ENCODE data around the gene PHF13. TPM values are rescaled to one million over a fixed set of nuclear protein-coding genes. Genes with fewer than 3 reads are reported as not detected.
A peak's percentile ranks its signal among the peaks of the same experiment; 100 is the strongest.

Gene PHF13
- total and polyA plus RNA-seq, 9 of the 15 experiments (the other 6 are each of a cell fraction or from before 2014, with no cell fraction given) = 1.8 to 36.1 (median 11.7) TPM

DNA sequence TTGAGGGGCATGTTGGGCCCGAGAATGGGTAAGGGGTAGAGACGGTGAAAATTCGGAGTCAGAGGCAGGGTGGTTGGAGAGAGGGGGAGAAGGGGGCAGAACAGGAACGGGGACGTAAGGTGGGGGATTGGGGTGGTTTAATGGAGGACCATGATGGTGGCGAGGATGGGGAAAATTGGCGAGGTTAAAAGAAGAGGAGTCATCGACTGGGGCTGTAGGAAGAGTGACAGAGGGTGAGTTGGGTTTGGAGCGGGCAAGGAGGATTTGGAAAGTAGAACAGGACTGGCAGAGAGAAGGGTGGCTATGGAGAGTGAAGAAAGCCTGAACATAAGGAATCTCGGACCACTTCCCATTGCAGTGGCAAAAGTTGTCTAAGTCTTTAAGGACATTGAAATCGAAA, 44.5 kb upstream of the PHF13 start (continued):
- TF ChIP-seq, protein P1, sequence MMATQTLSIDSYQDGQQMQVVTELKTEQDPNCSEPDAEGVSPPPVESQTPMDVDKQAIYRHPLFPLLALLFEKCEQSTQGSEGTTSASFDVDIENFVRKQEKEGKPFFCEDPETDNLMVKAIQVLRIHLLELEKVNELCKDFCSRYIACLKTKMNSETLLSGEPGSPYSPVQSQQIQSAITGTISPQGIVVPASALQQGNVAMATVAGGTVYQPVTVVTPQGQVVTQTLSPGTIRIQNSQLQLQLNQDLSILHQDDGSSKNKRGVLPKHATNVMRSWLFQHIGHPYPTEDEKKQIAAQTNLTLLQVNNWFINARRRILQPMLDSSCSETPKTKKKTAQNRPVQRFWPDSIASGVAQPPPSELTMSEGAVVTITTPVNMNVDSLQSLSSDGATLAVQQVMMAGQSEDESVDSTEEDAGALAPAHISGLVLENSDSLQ (IDR thresholded peaks at IDR 0.05) = 0 out of 2 replicates have a peak, but pooled peaks have one; percentile 25
- TF ChIP-seq EHMT2 (IDR thresholded peaks at IDR 0.05) = peak; percentile 22; the same call in 1 of the 2 replicates
- peak; percentile 39; the same call in 1 of the 2 replicates for TF ChIP-seq ELF4 (CRISPR knock-in tag; IDR thresholded peaks at IDR 0.05)
- TF ChIP-seq, protein P2, sequence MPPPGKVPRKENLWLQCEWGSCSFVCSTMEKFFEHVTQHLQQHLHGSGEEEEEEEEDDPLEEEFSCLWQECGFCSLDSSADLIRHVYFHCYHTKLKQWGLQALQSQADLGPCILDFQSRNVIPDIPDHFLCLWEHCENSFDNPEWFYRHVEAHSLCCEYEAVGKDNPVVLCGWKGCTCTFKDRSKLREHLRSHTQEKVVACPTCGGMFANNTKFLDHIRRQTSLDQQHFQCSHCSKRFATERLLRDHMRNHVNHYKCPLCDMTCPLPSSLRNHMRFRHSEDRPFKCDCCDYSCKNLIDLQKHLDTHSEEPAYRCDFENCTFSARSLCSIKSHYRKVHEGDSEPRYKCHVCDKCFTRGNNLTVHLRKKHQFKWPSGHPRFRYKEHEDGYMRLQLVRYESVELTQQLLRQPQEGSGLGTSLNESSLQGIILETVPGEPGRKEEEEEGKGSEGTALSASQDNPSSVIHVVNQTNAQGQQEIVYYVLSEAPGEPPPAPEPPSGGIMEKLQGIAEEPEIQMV (tag; conservative IDR thresholded peaks at IDR 0.05; ENCODE audit: low read depth) = no peak

DNA sequence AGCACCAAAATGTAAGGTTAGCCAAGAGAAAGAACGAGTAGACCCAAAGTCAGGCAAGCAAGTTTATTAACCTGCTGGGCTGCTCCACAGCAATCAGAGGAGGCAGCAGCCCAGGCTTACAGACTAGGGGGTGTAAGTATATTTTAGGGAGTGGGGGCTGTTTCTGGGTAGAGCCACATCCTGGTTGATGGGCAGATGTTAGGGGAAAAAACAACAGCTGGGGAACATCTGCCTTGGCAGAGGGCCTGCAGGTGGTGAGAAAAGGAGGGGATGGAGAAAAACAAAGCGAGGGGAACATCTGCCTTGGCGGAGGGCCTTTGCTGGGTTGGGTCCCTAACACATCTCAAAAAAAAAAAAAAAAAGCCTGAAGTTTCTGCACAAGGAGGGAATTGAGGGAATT, 43.4 kb upstream of the PHF13 start:
- Histone ChIP-seq H2AFZ (ENCODE audit: low read depth, low read length) (0 out of 2 replicates have a peak overlapping the region, but pooled peaks have one; percentile 96), H3K9me3 (replicated peaks; ENCODE audit: control insufficient read depth, insufficient read depth, low read depth, low read length) (no peaks in the 10 kb centered on the region), H3K9me1 (ENCODE audit: control insufficient read depth, insufficient read depth, low read length) (no peaks in the 10 kb centered on the region), H3K9ac (ENCODE audit: insufficient read depth in 1 of 2, low read depth in 2 of 2, low read length in 2 of 2) (no peak overlapping the region), H3K36me3 (ENCODE audit: control insufficient read depth, insufficient read depth, low read length) (no peaks in the 10 kb centered on the region), H3K4me1 (replicated peaks in 1 of 2; ENCODE audit: control insufficient read depth in 2 of 2, insufficient read depth in 2 of 2, low read length in 2 of 2) (peaks cover 0 to 8% of the 10 kb centered on the region in 2 experiments; a peak in 3 of 5 replicates), H3K4me2 (ENCODE audit: insufficient read depth, low read length) (no peak overlapping the region), H3K27ac (ENCODE audit: extremely low read depth, low read depth, low read length) (no peak overlapping the region), H3K4me3 (no peak overlapping the region), H3K79me2 (ENCODE audit: control insufficient read depth, insufficient read depth, low read length) (no peaks in the 10 kb centered on the region), H4K20me1 (replicated peaks; ENCODE audit: control insufficient read depth, insufficient read depth, low read length) (no peaks in the 10 kb centered on the region), H3K27me3 (ENCODE audit: control insufficient read depth in 2 of 2, insufficient read depth in 2 of 2, low read length in 2 of 2) (peaks cover 8 to 13% of the 10 kb centered on the region in 2 experiments; a peak in 4 of 5 replicates)
- WGBS (ENCODE audit: insufficient coverage, low coverage, missing lambda C conversion rate) = 57% methylated on average over 3 of the region's 3 CpGs
- ChIA-PET CTCF (ENCODE audit: low intra/inter-chr PET ratio) (no interaction called here), POLR2A (interaction anchor here (0.7 to 2.9 kb wide), 6 partner anchors 12 to 28 kb away, joined by 4 to 15 read pairs (median 5); partner anchors contain the start of genes NOL9 and TAS1R1)
- in situ Hi-C loops (cut with MboI) = no loop called here
- intact Hi-C loops (cut with micrococcal nuclease) = no loop called here
- no peak for DNase-seq (ENCODE audit: extremely low read depth in 1 of 4, low spot score in 3 of 4)
- no TSS peak for BruUV-seq (replicated peaks)
- ATAC-seq = peak; percentile 6; the same call in 2 of the 3 replicates
- FAIRE-seq = no peak
- TF ChIP-seq CSDE1 (IDR thresholded peaks at IDR 0.05) (no peak), SMARCB1 (IDR thresholded peaks at IDR 0.05; ENCODE audit: insufficient read length, low read depth) (no peak), EWSR1 (IDR thresholded peaks at IDR 0.05; ENCODE audit: borderline replicate concordance, low read depth, partially characterized antibody) (no peak), CREBBP (IDR thresholded peaks at IDR 0.05; ENCODE audit: low read depth, low read length) (no peak), TBP (optimal IDR thresholded peaks at IDR 0.05; ENCODE audit: low read depth, low read length) (no peak)
- TF ChIP-seq, protein P3, sequence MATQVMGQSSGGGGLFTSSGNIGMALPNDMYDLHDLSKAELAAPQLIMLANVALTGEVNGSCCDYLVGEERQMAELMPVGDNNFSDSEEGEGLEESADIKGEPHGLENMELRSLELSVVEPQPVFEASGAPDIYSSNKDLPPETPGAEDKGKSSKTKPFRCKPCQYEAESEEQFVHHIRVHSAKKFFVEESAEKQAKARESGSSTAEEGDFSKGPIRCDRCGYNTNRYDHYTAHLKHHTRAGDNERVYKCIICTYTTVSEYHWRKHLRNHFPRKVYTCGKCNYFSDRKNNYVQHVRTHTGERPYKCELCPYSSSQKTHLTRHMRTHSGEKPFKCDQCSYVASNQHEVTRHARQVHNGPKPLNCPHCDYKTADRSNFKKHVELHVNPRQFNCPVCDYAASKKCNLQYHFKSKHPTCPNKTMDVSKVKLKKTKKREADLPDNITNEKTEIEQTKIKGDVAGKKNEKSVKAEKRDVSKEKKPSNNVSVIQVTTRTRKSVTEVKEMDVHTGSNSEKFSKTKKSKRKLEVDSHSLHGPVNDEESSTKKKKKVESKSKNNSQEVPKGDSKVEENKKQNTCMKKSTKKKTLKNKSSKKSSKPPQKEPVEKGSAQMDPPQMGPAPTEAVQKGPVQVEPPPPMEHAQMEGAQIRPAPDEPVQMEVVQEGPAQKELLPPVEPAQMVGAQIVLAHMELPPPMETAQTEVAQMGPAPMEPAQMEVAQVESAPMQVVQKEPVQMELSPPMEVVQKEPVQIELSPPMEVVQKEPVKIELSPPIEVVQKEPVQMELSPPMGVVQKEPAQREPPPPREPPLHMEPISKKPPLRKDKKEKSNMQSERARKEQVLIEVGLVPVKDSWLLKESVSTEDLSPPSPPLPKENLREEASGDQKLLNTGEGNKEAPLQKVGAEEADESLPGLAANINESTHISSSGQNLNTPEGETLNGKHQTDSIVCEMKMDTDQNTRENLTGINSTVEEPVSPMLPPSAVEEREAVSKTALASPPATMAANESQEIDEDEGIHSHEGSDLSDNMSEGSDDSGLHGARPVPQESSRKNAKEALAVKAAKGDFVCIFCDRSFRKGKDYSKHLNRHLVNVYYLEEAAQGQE (IDR thresholded peaks at IDR 0.05; ENCODE audit: borderline replicate concordance) = no peak
- TF ChIP-seq, protein P3 (CRISPR knock-in tag; IDR thresholded peaks at IDR 0.05; ENCODE audit: low read depth) = no peak

Data from K562 (cell line).